ENCODE data around the gene IGFLR1. TPM values are rescaled to one million over a fixed set of nuclear protein-coding genes. Genes with fewer than 3 reads are reported as not detected.

The IGFLR1 gene
- total RNA-seq, 2 donors from 2014 or later, result 48.1 to 59.0 TPM

DNA sequence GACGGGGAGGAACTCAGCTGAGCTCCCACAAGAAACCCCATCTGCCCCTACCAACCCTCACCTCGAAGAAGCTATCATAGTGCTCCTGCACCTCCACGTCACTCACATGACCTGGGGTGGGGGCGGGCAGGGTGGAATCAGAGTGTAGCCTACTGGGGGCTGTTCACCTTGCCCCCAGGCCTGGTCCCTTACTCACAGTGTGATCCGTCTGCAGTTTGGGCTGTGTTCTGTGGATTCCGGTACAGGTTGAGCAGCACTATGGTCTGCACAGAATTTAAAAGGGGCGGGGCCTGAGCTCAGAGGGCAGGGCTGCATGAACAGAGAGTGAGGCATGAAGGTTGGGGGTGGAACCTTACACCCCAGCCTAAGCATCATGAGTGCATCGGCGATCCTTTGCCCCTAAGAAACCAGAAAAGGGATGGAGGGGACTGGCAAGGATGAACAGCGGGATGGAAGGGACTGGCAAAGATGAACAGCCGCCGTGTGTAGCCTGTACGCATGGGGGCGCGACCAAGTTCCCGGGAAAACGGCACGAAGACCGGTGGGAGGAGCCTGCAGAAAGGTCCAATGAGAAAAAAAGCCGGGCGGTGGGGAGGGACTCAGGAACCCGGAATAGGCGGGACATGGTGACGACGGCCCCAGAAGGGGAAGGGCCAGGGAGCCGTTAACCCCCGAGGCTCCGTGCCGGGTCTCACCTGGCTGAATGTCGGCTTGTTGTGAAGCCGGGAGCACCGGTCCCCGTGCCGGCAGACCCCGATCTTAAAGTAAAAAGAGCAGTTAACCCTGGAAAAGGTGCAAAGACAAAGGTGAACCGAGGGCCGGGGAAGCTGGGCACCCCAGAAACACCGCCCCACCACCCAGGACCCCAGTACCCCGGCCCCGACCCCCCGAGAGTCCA is 2.4 kb upstream of the IGFLR1 start:
- no peaks in the 10 kb centered on the region for H3K27me3 Mint-ChIP-seq
- peak; percentile 68 for ATAC-seq
- H3K36me3 Mint-ChIP-seq (ENCODE audit: low read depth), result peaks cover 4% of the 10 kb centered on the region
- peak overlapping the region; percentile 100 for H3K27ac Mint-ChIP-seq
- peak overlapping the region; percentile 98 for H3K4me3 Mint-ChIP-seq
- peak; percentile 84 to 91 (median 85) for DNase-seq
- no peaks in the 10 kb centered on the region for H3K9me3 ChIP-seq (ENCODE audit: control insufficient read depth, low read length, poor library complexity, severe bottlenecking)
- H3K4me1 Mint-ChIP-seq, result peaks cover 57% of the 10 kb centered on the region

DNA sequence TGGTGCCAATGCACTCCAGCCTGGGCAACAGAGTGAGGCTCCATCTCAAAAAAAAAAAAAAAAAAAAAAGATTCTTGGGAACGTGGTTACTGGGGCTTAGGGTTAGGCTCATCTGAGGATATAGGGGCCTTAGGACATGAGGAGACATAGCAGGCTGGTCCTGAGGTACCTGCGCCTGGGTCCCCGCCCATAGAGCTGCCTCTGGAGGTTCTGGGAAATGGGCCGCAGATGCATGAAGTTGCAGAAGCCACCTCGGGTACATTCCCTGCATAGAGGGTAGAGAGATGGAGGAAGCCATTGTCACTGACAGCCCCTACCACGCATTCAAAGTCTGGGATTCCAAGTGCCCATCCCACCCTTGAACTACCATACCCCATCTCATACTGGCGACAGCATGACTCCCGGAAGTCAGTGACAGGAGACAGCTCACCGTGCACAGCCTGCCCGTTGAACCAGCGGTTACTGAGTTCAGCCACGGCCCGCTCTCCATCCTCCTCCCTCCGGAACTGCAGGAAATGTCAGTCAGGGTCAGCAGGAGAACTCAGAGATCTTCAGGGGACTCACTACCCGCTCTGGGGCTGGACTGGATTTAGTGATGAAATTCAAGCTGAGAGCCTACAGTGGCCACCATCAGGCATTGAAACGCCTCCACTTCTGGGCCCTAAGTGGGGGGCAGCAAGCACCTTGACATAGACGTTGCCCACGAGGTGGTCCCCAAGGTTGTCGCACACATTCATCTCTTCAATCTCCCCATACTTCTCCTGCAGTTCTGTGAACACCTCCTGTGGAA is 1.6 kb upstream of the IGFLR1 start:
- peaks cover 54% of the 10 kb centered on the region for H3K4me1 Mint-ChIP-seq
- H3K9me3 ChIP-seq (ENCODE audit: control insufficient read depth, low read length, poor library complexity, severe bottlenecking), result no peaks in the 10 kb centered on the region
- H3K27ac Mint-ChIP-seq, result peak overlapping the region; percentile 100
- peak overlapping the region; percentile 98 for H3K4me3 Mint-ChIP-seq
- no peak for ATAC-seq
- H3K36me3 Mint-ChIP-seq (ENCODE audit: low read depth), result peaks cover 4% of the 10 kb centered on the region
- no peak for DNase-seq
- H3K27me3 Mint-ChIP-seq, result no peaks in the 10 kb centered on the region

- ATAC-seq (no peak), DNase-seq (no peak)
- no peaks in the 10 kb centered on the region for H3K9me3 ChIP-seq (ENCODE audit: control insufficient read depth, low read length, poor library complexity, severe bottlenecking)
- Mint-ChIP-seq H3K27me3 (no peaks in the 10 kb centered on the region), H3K27ac (peak overlapping the region; percentile 100), H3K36me3 (ENCODE audit: low read depth) (peaks cover 4% of the 10 kb centered on the region), H3K4me1 (peaks cover 52% of the 10 kb centered on the region), H3K4me3 (peak overlapping the region; percentile 96)
These were observed 1.1 kb downstream of the IGFLR1 start for GRCh38 chr19:35741203-35741515.

GRCh38 chr19:35740423-35741202 is 1.6 kb downstream of the IGFLR1 start:
- Mint-ChIP-seq H3K36me3 (ENCODE audit: low read depth) (peaks cover 4% of the 10 kb centered on the region), H3K4me1 (peaks cover 50% of the 10 kb centered on the region)
- ATAC-seq, result peak; percentile 67

GRCh38 chr19:35740108-35740422 is 2.2 kb downstream of the IGFLR1 start:
- no peaks in the 10 kb centered on the region for H3K9me3 ChIP-seq (ENCODE audit: control insufficient read depth, low read length, poor library complexity, severe bottlenecking)
- Mint-ChIP-seq H3K4me1 (peaks cover 47% of the 10 kb centered on the region), H3K27ac (peak overlapping the region; percentile 100), H3K36me3 (ENCODE audit: low read depth) (peaks cover 2% of the 10 kb centered on the region), H3K4me3 (peak overlapping the region; percentile 94), H3K27me3 (no peaks in the 10 kb centered on the region)
- DNase-seq (no peak), ATAC-seq (peak; percentile 4)

More at GRCh38 chr19:35740423-35741202, 1.6 kb downstream of the IGFLR1 start:
- no peaks in the 10 kb centered on the region for H3K9me3 ChIP-seq (ENCODE audit: control insufficient read depth, low read length, poor library complexity, severe bottlenecking)
- Mint-ChIP-seq H3K27me3 (no peaks in the 10 kb centered on the region), H3K27ac (peak overlapping the region; percentile 100), H3K4me3 (peak overlapping the region; percentile 94)
- DNase-seq, result peak; percentile 89 to 93 (median 92)

- Mint-ChIP-seq H3K36me3 (ENCODE audit: low read depth) (peaks cover 2% of the 10 kb centered on the region), H3K27ac (peak overlapping the region; percentile 66), H3K4me3 (peak overlapping the region; percentile 94)
These were observed 2.8 kb downstream of the IGFLR1 start for GRCh38 chr19:35739275-35740107.

GRCh38 chr19:35738887-35739229 is 3.4 kb downstream of the IGFLR1 start:
- H3K27me3 Mint-ChIP-seq, result no peaks in the 10 kb centered on the region
- H3K9me3 ChIP-seq (ENCODE audit: control insufficient read depth, low read length, poor library complexity, severe bottlenecking), result no peaks in the 10 kb centered on the region
- H3K36me3 Mint-ChIP-seq (ENCODE audit: low read depth), result peaks cover 2% of the 10 kb centered on the region
- H3K4me3 Mint-ChIP-seq, result peak overlapping the region; percentile 94
- peaks cover 44% of the 10 kb centered on the region for H3K4me1 Mint-ChIP-seq
- DNase-seq (no peak), ATAC-seq (no peak)
- H3K27ac Mint-ChIP-seq, result peak overlapping the region; percentile 66

More at GRCh38 chr19:35739275-35740107, 2.8 kb downstream of the IGFLR1 start:
- DNase-seq, result no peak
- no peaks in the 10 kb centered on the region for H3K27me3 Mint-ChIP-seq
- H3K9me3 ChIP-seq (ENCODE audit: control insufficient read depth, low read length, poor library complexity, severe bottlenecking), result no peaks in the 10 kb centered on the region
- no peak for ATAC-seq
- peaks cover 44% of the 10 kb centered on the region for H3K4me1 Mint-ChIP-seq

DNA sequence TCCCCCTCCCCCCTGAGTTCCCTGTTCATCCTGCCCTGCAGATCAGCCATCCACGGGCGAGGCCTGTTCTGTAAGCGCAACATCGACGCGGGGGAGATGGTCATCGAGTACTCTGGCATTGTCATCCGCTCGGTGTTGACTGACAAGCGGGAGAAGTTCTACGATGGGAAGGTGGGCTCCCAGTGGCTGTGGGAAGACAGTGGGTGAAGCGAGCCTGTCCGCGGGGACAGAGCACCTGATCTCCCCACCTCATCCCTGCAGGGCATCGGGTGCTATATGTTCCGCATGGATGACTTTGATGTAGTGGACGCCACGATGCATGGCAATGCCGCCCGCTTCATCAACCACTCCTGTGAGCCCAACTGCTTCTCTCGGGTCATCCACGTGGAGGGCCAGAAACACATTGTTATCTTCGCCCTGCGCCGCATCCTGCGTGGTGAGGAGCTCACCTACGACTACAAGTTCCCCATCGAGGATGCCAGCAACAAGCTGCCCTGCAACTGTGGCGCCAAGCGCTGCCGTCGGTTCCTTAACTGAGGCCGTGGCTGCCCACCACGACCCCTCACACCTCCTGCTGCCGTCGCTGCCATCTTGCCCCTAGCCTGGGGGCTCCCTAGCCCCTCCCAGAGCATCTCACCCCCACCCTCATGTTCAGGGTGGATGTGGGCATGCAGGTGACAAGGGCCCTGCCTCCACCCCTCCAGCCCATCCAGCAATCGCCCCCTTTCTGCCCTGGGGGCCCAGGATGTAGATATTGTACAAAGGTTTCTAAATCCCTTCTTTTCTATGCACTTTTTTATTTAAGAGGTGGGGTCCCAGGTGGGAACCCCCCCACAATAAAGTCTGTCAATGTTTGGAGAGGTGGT is 4.0 kb downstream of the IGFLR1 start:
- H3K9me3 ChIP-seq (ENCODE audit: control insufficient read depth, low read length, poor library complexity, severe bottlenecking), result no peaks in the 10 kb centered on the region
- Mint-ChIP-seq H3K4me1 (peaks cover 43% of the 10 kb centered on the region), H3K36me3 (ENCODE audit: low read depth) (peaks cover 2% of the 10 kb centered on the region), H3K27me3 (no peaks in the 10 kb centered on the region), H3K4me3 (no peak overlapping the region), H3K27ac (peak overlapping the region; percentile 66)
- ATAC-seq (no peak), DNase-seq (no peak)

GRCh38 chr19:35736913-35737886 is 5.1 kb downstream of the IGFLR1 start:
- H3K27me3 Mint-ChIP-seq, result no peaks in the 10 kb centered on the region
- no peaks in the 10 kb centered on the region for H3K9me3 ChIP-seq (ENCODE audit: control insufficient read depth, low read length, poor library complexity, severe bottlenecking)
- DNase-seq, result no peak
- peaks cover 34% of the 10 kb centered on the region for H3K4me1 Mint-ChIP-seq
- H3K27ac Mint-ChIP-seq, result peak overlapping the region; percentile 47
- H3K36me3 Mint-ChIP-seq (ENCODE audit: low read depth), result no peaks in the 10 kb centered on the region
- H3K4me3 Mint-ChIP-seq, result peak overlapping the region; percentile 50
- ATAC-seq, result no peak

DNA sequence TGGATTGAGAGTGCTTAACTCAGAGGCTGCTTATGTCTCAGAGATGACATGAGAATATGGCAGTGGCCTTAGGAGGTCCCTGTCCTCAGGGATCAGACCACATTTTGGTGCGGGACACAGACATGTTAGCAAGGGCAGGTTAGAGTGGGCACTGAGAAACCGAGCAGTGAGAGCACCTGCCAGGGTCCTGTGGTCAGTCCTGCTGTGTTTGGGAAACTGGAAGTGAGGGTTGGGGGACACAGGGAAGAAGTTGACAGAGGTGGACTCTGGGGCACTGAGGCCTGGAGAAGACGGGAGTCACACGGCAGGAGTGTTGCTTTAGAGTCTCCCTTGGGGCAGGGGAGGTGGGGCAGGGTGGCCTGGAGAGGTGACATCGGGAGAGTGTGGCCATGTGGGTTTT is 7.4 kb downstream of the IGFLR1 start:
- no peaks in the 10 kb centered on the region for H3K9me3 ChIP-seq (ENCODE audit: control insufficient read depth, low read length, poor library complexity, severe bottlenecking)
- Mint-ChIP-seq H3K27ac (peak overlapping the region; percentile 86), H3K36me3 (ENCODE audit: low read depth) (peaks cover 10% of the 10 kb centered on the region), H3K4me3 (no peak overlapping the region), H3K4me1 (peaks cover 32% of the 10 kb centered on the region), H3K27me3 (no peaks in the 10 kb centered on the region)
- no peak for DNase-seq
- ATAC-seq, result no peak

DNA sequence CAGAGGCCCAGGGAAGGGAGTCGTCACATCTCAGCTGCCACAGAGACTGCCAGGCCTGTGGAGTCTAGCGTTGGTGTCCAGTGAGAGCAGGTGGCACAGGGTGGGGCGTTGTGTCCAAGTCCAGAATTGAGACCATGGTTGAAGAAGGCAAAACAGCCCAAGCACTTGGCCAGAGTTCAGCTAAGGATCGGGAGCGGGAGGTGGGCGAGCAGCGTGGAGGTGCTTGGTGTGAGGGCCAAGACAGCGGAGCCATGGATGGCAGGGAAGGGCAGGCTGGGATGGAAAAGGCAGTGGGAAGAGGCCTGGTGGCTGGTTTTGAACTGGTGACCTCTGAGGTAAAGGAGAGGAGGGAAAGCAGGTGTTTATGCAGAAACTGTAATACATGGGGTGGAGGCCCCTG is 8.0 kb downstream of the IGFLR1 start:
- ATAC-seq, result no peak
- no peaks in the 10 kb centered on the region for H3K27me3 Mint-ChIP-seq
- peaks cover 32% of the 10 kb centered on the region for H3K4me1 Mint-ChIP-seq
- H3K9me3 ChIP-seq (ENCODE audit: control insufficient read depth, low read length, poor library complexity, severe bottlenecking), result no peaks in the 10 kb centered on the region
- DNase-seq, result no peak
- H3K4me3 Mint-ChIP-seq, result no peak overlapping the region
- H3K36me3 Mint-ChIP-seq (ENCODE audit: low read depth), result peaks cover 11% of the 10 kb centered on the region
- H3K27ac Mint-ChIP-seq, result peak overlapping the region; percentile 86

Data from T-helper 17 cell (primary cell).